Measurements from ENCODE around the gene DISC1.

The DISC1 gene

GRCh38 chr1:231821281-231821680 is 194.7 kb downstream of the DISC1 start:
- no peak overlapping the region for H3K4me3 ChIP-seq (ENCODE audit: low read depth, low read length)
- DNase-seq (ENCODE audit: low read depth), result no peak
- no peak for TF ChIP-seq MYC (IDR thresholded peaks at IDR 0.05; ENCODE audit: low read depth, low read length)

GRCh38 chr1:231822041-231822440 is 195.5 kb downstream of the DISC1 start:
- TF ChIP-seq CTCF (IDR thresholded peaks at IDR 0.05; ENCODE audit: low read depth, low read length) (no peak), MYC (IDR thresholded peaks at IDR 0.05; ENCODE audit: low read depth, low read length) (no peak), POLR2A (IDR thresholded peaks at IDR 0.05; ENCODE audit: extremely low read depth, insufficient read length) (no peak), MAX (IDR thresholded peaks at IDR 0.05; ENCODE audit: low read depth, low read length) (no peak)
- H3K4me3 ChIP-seq (ENCODE audit: low read depth, low read length), result no peak overlapping the region
- DNase-seq (ENCODE audit: low read depth), result no peak

- no peak for TF ChIP-seq POLR2A (IDR thresholded peaks at IDR 0.05; ENCODE audit: extremely low read depth, insufficient read length)
- TF ChIP-seq MAX (IDR thresholded peaks at IDR 0.05; ENCODE audit: low read depth, low read length), result no peak
- TF ChIP-seq CTCF (IDR thresholded peaks at IDR 0.05; ENCODE audit: low read depth, low read length), result no peak
- TF ChIP-seq MYC (IDR thresholded peaks at IDR 0.05; ENCODE audit: low read depth, low read length), result no peak
Observed at GRCh38 chr1:231826566-231826965, 200.0 kb downstream of the DISC1 start.

GRCh38 chr1:231827337-231828105 is 200.9 kb downstream of the DISC1 start:
- H3K4me3 ChIP-seq (ENCODE audit: low read depth, low read length), result no peak overlapping the region
- no peak for DNase-seq (ENCODE audit: low read depth)
- TF ChIP-seq MYC (IDR thresholded peaks at IDR 0.05; ENCODE audit: low read depth, low read length) (no peak), MAX (IDR thresholded peaks at IDR 0.05; ENCODE audit: low read depth, low read length) (no peak)

More at GRCh38 chr1:231826566-231826965, 200.0 kb downstream of the DISC1 start:
- no peak for DNase-seq (ENCODE audit: low read depth)
- H3K4me3 ChIP-seq (ENCODE audit: low read depth, low read length), result no peak overlapping the region

- no peak overlapping the region for H3K4me3 ChIP-seq (ENCODE audit: low read depth, low read length)
- TF ChIP-seq MAX (IDR thresholded peaks at IDR 0.05; ENCODE audit: low read depth, low read length) (no peak), CTCF (IDR thresholded peaks at IDR 0.05; ENCODE audit: low read depth, low read length) (no peak)
- no peak for DNase-seq (ENCODE audit: low read depth)
Observed at GRCh38 chr1:231828182-231828920, 201.8 kb downstream of the DISC1 start.

GRCh38 chr1:231829332-231829731 is 202.7 kb downstream of the DISC1 start:
- TF ChIP-seq MYC (IDR thresholded peaks at IDR 0.05; ENCODE audit: low read depth, low read length), result no peak
- TF ChIP-seq MAX (IDR thresholded peaks at IDR 0.05; ENCODE audit: low read depth, low read length), result no peak
- no peak for TF ChIP-seq POLR2A (IDR thresholded peaks at IDR 0.05; ENCODE audit: extremely low read depth, insufficient read length)
- TF ChIP-seq CTCF (IDR thresholded peaks at IDR 0.05; ENCODE audit: low read depth, low read length), result no peak
- H3K4me3 ChIP-seq (ENCODE audit: low read depth, low read length), result no peak overlapping the region
- DNase-seq (ENCODE audit: low read depth), result no peak

Data from NB4 (cell line).